HG03108 (cell line): ENCODE measurements around the gene AMIGO1.
"Not testable (repeated sequence)": the region's sequence is repeated elsewhere in the genome, so short reads cannot be mapped to it uniquely, and the experiment has no call there.

ENCODE experiments used
- ATAC-seq: cut with Tn5 transposase; IDR thresholded peaks from one replicate; pipeline ENCODE4 v1.9.1; 2021; ENCODE audit warnings: moderate library complexity; ENCODE audit not compliant: unreplicated experiment

AMIGO1 gene

DNA sequence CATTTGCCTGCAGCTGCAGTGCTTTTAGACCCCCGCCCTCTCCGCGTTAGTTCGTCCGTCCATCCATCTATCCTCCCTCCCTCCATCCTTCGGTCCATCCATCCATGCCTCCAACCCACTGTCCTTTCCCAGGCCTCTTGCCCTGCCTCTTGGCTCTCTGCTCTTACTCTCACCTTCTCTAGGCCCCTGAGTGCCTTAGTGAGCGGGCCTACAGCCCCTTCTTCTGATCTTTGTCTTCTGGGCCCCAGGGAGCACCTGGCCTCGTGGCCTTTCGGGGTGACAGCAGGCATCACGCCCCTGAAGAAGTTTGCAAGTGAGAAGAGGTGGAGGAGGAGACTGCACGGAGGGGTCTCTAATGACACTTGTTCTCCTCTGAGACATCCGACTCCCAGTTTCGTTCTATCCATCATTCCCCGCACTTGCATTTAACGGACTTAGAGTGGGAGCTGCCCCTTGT lies 25.0 kb downstream of the AMIGO1 start:
- ATAC-seq = no peak

- ATAC-seq = peak; percentile 73
Measured at GRCh38 chr1:109483672-109484518, 25.6 kb downstream of the AMIGO1 start, which contains the start of gene ATXN7L2. TSS of gene ATXN7L2 (plus strand) at chr1:109483905. CDS start at chr1:109483954, 49 bp downstream.

- peak; percentile 14 for ATAC-seq
Measured at GRCh38 chr1:109482791-109483671, 26.5 kb downstream of the AMIGO1 start.

GRCh38 chr1:109482242-109482641 lies 27.3 kb downstream of the AMIGO1 start:
- no peak for ATAC-seq

DNA sequence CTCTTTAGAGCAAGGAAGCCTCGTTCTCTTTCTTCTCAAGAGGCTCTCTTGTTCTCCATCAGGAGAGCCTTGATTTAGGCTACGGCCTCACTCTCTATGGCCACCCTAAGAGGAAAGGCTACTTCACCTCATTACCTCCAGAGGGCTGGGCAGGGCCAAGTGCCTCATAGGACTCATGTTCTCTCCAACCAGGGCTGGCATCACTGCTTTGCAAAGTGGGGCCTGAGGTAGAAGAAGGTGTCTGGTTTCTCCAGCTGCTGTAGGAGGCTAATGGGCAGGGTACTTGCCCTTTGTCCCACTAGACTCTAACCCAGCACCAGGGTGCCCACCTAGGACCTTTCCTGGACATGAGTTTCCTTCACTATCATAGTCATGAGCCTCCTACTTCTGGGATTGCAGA lies 27.9 kb downstream of the AMIGO1 start:
- no peak for ATAC-seq

- no peak for ATAC-seq
Measured at GRCh38 chr1:109479901-109480300, 29.6 kb downstream of the AMIGO1 start.

GRCh38 chr1:109479311-109479710 lies 30.2 kb downstream of the AMIGO1 start:
- no peak for ATAC-seq

- ATAC-seq = no peak
Measured at GRCh38 chr1:109478806-109479205, 30.7 kb downstream of the AMIGO1 start.

GRCh38 chr1:109477821-109478220 lies 31.7 kb downstream of the AMIGO1 start:
- no peak for ATAC-seq

- no peak for ATAC-seq
Measured at GRCh38 chr1:109476825-109477224, 32.7 kb downstream of the AMIGO1 start.

GRCh38 chr1:109475261-109475660 lies 34.3 kb downstream of the AMIGO1 start:
- ATAC-seq = no peak

DNA sequence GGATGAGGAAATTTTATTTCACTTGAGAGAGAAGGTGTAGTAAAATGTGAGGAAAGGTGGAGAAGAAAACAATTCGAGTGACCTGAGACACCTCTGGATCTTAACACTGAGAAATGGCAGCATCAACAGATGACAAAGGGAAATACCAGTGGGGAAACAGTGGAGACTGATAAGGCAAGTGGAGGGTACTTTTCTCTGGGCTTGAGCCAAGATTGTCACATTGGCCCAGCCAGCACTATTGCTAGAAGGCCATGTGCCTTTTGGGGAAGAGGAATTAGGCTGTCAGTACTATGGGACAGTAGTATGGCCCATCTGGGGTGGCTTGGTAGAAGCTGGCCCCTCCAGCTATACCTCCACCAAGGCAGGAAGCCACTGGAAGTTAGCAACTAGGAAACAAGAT lies 34.8 kb downstream of the AMIGO1 start:
- no peak for ATAC-seq

- ATAC-seq = not testable (repeated sequence)
Measured at GRCh38 chr1:109473284-109474057, 36.1 kb downstream of the AMIGO1 start.

DNA sequence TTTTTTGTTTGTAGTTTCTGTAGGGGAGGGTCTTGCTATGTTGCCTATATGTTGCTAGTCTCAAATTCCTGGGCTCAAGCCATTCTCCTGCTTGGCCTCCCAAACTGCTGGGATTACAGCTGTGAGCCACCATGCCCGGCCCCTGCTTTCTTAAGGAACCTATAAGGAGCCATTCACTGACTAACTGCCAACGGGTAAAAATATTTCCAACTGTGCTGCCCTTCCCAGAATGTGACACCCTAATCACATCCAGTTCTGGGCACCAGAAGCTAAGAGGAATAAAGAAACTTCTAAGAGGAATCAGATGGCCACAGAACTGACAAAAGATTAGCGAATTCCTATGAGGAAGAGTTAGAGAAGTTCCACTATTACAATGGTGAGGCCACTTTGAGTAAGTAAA lies 36.7 kb downstream of the AMIGO1 start:
- no peak for ATAC-seq

DNA sequence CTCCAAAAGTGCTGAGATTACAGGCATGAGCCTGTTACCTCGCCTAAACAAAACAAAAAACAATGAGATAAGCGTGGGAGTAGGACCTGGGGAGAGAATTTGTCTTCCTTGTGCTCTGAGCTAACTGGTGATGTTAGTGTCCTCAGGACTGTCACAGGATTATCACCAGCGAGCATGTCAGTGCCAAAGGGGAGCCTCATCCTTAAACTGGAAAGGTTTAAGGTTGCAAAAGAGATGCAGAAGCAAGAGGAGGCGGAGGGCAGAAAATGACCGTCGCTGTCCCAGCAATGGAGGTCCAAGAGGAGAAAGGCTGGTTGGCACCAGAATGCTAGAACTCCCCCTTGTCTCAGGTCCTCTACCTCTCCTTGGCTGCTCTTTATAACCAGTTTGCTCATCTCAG lies 39.3 kb downstream of the AMIGO1 start:
- ATAC-seq = no peak

GRCh38 chr1:109468903-109469302 lies 40.6 kb downstream of the AMIGO1 start:
- ATAC-seq = no peak

DNA sequence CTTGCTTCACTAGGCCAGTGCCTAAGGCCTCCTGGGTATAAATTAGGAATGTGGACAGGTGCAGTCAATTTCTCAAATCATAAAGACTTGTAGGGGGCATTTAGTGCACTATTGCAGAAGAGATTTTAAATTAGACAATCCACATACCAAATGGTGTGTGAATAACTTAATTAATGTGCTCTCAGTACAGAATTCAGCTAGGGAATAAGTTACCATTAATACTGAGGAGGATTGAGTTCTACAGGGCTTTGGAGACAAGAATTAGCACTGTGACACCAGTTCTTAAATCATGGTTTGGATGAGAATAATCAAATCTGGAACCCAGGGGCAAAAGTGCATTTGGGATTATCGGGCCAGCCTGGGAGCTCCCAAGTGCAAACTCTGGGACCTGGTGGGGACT lies 41.5 kb downstream of the AMIGO1 start:
- ATAC-seq = no peak

GRCh38 chr1:109467301-109467777 lies 42.2 kb downstream of the AMIGO1 start:
- ATAC-seq = no peak

GRCh38 chr1:109466452-109467300 lies 42.9 kb downstream of the AMIGO1 start, which contains the start of gene SYPL2:
TSS of gene SYPL2 (plus strand) at chr1:109466546. CDS start at chr1:109466844, 298 bp downstream.
- ATAC-seq = no peak

DNA sequence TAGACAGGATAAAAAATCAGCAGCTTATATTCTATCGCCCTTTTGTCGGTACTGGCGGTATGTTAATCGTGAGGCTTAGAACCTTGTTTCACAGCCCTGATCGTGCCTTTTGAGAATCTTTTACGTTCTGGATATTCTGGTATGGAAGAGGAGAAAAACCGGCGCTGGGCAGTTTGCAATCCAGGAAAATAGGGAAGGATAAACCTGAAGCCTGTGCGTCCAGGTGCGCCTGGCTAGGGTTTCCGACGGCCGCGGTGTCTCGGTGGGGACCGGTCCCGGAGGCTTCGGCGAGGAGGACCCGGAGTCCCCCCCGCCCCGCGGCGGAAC lies 43.4 kb downstream of the AMIGO1 start:
- no peak for ATAC-seq
